ENCODE measurements around the gene DPYD.

DPYD gene

DNA sequence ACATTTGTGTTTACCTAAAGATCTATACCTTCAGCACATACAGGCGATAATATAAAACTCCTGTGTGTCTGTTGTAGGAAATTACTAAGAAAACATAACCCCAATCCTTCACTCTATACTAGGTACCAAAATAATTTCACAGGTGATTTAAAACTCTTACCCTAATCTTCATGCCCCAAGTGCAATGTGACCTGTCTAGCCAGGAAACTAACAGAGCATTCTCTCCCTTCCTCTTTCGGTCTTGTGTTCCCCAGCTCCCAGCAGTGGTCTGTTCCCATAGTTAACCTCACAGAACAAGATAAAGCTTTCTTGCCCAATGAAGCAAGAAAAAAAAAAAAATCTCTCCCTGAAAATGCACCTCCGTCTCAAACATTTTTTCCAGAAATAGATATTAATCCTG, 493.5 kb downstream of the DPYD start:
- TF ChIP-seq, protein P1, sequence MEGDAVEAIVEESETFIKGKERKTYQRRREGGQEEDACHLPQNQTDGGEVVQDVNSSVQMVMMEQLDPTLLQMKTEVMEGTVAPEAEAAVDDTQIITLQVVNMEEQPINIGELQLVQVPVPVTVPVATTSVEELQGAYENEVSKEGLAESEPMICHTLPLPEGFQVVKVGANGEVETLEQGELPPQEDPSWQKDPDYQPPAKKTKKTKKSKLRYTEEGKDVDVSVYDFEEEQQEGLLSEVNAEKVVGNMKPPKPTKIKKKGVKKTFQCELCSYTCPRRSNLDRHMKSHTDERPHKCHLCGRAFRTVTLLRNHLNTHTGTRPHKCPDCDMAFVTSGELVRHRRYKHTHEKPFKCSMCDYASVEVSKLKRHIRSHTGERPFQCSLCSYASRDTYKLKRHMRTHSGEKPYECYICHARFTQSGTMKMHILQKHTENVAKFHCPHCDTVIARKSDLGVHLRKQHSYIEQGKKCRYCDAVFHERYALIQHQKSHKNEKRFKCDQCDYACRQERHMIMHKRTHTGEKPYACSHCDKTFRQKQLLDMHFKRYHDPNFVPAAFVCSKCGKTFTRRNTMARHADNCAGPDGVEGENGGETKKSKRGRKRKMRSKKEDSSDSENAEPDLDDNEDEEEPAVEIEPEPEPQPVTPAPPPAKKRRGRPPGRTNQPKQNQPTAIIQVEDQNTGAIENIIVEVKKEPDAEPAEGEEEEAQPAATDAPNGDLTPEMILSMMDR (IDR thresholded peaks at IDR 0.05; ENCODE audit: borderline replicate concordance, control extremely low read depth, extremely low read depth, insufficient read depth, missing control alignments) = no peak
- in situ Hi-C loops (cut with MboI; ENCODE audit: low sequenced_read_pairs, unreplicated experiment) = no loop called here
- no peak for DNase-seq (ENCODE audit: low spot score)

DNA sequence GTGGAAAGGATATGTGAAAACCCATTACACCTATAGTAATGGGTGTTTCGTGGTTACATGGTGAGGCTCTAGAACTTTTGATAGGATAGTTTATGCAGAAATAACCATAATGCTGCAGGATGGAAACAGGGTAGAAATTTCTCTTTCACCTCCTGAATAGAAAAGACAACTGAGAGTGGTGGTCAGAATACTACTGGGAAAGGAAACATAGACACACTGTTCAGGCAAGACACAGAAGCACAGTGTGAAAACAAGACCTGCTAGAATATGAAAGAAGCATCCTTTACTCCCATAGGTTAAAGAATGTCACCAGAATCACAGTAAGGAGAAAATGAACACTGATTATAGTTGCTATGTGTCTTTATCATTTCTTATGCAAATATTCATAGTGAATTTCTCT, 496.6 kb downstream of the DPYD start:
- TF ChIP-seq, protein P1 (IDR thresholded peaks at IDR 0.05; ENCODE audit: borderline replicate concordance, control extremely low read depth, extremely low read depth, insufficient read depth, missing control alignments) = no peak
- in situ Hi-C loops (cut with MboI; ENCODE audit: low sequenced_read_pairs, unreplicated experiment) = no loop called here

DNA sequence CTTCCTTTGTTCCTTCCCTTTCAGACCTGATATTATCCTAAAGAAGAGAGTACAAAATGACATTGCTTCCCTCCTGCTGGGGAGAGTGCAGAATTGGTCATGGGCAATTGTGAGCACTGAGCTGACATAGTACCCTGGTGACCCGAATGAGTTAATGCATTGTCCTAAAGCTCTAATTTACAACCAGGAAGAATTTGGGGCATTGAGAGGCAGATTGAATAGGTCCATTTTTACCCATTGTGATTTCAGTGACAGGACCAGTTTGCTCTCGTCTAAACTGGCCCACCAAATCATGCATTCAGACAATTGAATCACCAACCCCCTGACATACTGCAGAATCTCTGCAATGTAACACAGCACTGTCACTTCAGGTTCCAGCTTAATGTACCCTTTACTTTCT, 497.4 kb downstream of the DPYD start:
- TF ChIP-seq, protein P1 (IDR thresholded peaks at IDR 0.05; ENCODE audit: borderline replicate concordance, control extremely low read depth, extremely low read depth, insufficient read depth, missing control alignments) = no peak
- in situ Hi-C loops (cut with MboI; ENCODE audit: low sequenced_read_pairs, unreplicated experiment) = no loop called here
- DNase-seq (ENCODE audit: low spot score) = no peak

More for the DNA sequence above, 496.6 kb downstream of the DPYD start:
- no peak for DNase-seq (ENCODE audit: low spot score)

DNA sequence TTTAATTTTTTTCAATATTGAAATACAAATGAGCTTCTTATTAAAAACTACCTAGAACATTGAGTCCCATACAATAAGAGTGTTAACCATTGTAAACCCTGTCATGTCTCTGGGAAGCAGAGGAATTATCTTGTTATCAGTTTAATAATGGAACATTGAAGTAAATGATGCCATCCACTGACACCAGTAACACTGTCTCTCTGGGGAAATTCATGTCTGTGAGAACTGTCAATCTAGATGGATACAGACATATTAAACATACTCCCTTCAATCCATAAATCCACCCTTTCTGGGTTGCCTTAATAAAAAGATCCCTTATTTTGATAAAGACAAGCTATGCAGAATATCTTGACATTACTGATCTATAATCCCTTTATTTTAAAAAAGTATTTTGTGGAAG, 503.2 kb downstream of the DPYD start:
- TF ChIP-seq, protein P1 (IDR thresholded peaks at IDR 0.05; ENCODE audit: borderline replicate concordance, control extremely low read depth, extremely low read depth, insufficient read depth, missing control alignments) = no peak
- DNase-seq (ENCODE audit: low spot score) = no peak
- in situ Hi-C loops (cut with MboI; ENCODE audit: low sequenced_read_pairs, unreplicated experiment) = no loop called here

DNA sequence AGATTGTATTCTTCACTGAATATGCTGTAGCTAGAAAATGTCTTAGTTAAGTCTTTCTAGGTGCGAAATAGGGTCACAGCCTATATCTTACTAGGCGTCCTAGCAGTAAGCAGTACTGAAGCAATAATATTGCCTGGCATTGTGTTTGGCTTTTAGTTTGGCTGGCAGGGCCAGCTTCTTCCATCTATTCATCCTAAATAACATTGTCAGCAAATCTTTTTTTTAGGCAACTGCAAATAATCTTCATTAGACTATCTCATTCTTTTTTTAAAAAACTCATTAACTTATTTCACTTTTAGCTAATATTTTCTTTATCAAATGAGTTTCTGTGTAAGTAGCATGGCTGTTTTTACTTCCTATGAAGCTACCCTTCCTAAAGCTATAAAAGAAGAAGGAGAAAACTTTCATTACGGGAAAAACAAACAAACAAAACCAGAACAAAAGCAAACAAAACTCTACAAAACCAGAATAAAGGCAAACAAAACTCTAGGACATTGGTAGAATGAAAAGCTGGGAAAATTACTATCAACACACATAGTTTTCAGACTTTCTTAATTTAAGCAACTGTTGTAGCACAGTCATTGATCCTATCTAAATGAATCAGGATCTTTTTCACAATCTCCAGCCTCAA, 506.0 kb downstream of the DPYD start:
- in situ Hi-C loops (cut with MboI; ENCODE audit: low sequenced_read_pairs, unreplicated experiment) = no loop called here
- DNase-seq (ENCODE audit: low spot score) = no peak
- TF ChIP-seq, protein P1 (IDR thresholded peaks at IDR 0.05; ENCODE audit: borderline replicate concordance, control extremely low read depth, extremely low read depth, insufficient read depth, missing control alignments) = no peak

DNA sequence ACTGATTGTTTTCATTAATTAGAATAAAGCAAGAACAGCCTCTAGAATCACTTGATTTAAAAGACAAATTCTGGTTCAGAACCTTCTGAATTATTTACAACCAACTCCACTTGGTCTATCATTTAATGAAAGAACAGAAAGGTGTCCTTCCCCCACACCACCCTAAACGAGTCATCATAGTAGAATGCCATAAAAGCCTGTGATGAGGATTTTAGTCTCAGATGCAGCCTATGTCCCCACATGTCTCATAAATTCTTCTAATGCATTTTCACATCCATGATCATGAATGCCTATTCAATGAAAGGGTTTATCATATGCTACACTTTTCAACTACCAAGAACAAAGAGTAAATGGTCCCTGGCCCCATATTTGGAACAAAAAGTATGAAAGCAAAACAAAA, 508.1 kb downstream of the DPYD start:
- TF ChIP-seq, protein P1 (IDR thresholded peaks at IDR 0.05; ENCODE audit: borderline replicate concordance, control extremely low read depth, extremely low read depth, insufficient read depth, missing control alignments) = no peak
- in situ Hi-C loops (cut with MboI; ENCODE audit: low sequenced_read_pairs, unreplicated experiment) = no loop called here
- no peak for DNase-seq (ENCODE audit: low spot score)
